Pulmonary artery endothelial cell (primary cell): ENCODE data around the gene RTL1. TPM values are rescaled to one million over a fixed set of nuclear protein-coding genes. Genes with fewer than 3 reads are reported as not detected.

Experiments used
- DNase-seq: peaks from one replicate; pipeline ENCODE4 v3.0.0-alpha.2; 2011; ENCODE audit warnings: low read depth, low spot score
- total RNA-seq: library from RNA; depleted of rRNA; stranded (reverse); fragments of >200 nt; gene quantifications from 2 replicates; pipeline ENCODE4 v1.2.3, GENCODE V29; 2014

RTL1 gene
- total RNA-seq, 1 donor from 2014 or later, result not detected

DNA sequence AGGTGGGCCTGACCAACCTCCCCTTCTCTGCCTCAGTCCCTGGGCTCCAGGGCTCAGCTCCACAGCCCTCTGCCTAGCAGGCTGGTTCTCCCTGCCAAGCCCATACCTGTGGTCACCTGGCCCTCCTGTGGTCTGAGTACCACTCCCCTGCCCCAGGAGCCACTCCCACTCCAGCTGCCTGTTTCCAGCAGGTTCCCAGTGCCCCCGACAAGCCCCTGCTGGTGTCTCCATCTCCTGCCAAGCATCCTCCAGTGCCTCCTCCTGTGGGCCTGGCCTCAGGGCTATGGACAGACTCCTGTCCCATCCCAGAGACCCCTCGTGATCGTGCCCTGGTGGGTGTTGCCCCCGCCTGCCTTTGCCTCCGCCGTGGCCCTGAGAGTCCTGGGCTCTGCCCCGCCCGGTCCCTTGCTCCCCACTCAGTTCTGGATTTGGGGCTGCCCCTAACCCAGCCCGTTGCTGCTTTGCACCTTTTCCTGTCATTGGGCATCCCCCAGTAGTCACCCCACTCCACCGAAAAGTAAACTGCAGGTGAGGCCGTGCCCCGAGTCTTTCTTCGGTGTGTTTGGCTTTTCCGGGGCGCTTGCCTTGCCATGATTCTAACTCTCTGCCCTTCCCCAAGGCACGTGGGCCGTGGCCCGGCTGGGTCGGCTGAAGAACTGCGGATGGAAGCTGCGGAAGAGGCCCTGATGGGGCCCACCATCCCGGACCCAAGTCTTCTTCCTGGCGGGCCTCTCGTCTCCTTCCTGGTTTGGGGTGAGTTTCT is 67.8 kb downstream of the RTL1 start:
- DNase-seq, result no peak

DNA sequence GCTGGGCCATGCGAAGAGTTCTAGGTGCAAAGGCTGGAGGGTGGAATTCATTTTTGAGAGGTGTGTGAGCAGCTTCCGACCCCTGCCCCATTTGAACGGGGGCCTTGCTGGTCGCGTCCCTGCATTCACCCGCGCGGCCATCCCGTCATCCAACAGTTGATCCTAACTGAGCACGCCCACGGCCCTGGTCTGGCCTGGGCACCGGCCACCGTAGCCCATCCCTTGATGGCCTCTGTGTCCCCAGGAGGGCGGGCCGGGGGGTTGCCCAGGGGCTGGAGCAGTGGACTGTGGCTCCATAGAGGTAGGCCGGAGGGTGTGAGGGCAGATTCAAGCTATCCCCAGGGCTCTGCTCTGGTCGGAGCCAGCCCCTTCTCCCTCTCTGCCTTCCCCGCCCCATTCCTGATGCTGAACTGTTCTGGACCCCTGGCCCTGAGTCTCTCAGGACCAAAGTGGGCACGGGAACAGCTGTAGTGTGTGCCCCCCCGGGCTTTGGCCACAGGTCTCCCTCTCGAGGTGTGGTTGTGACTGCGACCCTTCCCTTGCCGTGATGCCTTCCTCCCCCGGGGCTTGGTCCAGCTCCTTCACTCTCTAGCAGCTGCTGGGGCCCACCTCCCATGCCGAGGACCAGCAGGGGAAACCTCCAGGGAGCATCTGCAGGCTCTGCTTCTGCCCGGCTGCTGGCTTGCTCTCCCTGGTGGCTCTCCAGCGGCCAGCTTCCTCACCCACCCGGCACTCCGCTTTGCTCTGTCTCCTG is 68.6 kb downstream of the RTL1 start:
- no peak for DNase-seq

DNA sequence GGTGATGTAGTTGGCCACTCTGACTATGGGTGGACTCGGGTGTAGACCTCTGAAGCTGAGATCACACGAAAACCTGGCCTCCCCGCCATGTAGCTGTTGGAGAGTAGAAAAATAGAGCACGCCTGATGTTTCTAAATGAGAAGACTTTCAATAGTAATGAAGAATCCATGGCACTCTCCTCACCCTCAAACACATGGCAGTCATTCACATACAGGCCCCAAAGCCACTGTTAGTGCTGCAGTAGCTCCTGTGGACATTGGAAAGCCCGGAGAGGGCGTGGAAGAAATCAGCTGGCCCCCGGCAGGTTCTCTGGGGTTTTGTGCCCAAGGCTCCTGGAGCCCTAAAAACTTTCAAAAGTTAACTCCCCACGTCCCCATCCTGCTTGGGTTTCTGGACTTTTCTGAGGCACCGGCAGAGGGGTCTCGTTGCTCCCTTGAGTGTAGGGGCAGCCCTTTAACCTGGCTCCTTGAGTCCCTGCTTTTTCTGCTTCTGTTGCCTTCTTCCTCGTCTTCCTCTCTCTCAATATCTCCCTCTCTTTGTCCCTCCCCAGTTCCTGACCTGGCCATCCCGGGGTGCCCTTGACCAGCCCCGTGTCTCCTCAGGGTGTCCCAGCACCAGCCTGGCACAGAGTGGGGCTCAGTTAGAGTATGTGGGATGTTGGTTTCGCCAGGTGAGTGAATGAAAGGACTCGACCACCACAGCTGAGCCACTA is 69.3 kb downstream of the RTL1 start:
- DNase-seq, result no peak

DNA sequence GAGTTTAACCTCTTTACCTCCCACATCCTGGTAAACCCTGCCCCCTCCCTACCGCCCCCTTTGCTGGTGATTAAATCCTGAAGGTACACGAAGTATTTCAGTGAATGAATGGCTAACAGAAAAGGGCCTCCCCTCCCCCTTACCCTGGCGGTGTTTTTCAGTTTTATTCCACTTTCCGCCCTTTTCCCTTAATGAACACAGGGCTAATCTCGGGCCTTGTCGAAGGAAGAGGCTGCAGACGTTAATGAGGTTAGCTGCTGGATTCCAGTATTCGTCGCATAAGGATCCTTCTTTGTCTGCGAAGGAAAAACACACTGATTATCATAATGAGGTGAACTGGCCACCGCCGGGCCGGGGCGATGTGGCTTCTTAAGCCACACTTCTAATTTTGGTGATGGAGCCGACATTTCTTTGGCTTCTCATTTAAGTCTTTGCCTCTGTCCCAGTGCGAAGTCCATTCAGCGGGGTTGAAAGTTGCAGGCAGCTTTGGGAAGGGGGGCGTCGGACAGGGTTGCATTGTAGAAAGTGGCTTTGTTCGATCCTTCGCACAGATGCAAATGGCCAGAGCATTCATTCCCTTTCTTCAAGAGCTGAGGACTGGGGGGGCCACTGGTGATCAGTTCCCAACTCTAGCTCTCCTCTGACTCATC is 71.1 kb downstream of the RTL1 start:
- no peak for DNase-seq

DNA sequence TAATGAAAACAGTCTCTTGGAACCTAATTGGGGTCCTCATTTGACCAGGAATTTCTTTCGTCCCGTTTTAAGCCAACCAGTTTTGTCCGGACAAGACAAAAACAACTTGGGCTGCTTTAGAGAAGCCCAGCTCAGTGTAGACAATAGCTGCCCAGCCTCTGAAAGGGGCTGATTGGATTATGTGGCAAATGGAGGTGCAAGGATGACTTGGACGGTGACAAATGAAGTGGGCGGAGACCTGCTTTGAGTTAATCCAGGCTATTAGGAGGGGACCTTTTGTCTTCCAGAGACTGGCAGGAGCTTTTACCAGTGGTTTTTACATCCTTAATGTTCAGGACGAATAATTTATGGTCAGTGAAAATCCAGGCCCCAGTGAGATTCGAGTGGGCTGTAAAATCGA is 72.8 kb downstream of the RTL1 start:
- no peak for DNase-seq

Other genes with a start within 250 kb of the RTL1 start
- gene DLK1, start 176.8 kb downstream of the RTL1 start, total RNA-seq, result not detected in 2 replicates
- gene MEG3, start 77.6 kb downstream of the RTL1 start, total RNA-seq, result 0.86 and 1.5 TPM in 2 replicates